HepG2 (cell line): ENCODE measurements around the gene HNRNPM. TPM values are rescaled to one million over a fixed set of nuclear protein-coding genes. Genes with fewer than 3 reads are reported as not detected.

Experiments
- CBX5 ChIP-seq: sonication (generic); formaldehyde crosslinking; IDR thresholded peaks from 2 replicates; pipeline ENCODE4 v1.4.0; 2020; ENCODE audit warnings: missing genetic modification reagents, borderline replicate concordance
- FLYWCH1 ChIP-seq: sonication (generic); formaldehyde crosslinking; IDR thresholded peaks from 2 replicates; pipeline ENCODE4 v1.8.1; 2023; ENCODE audit warnings: mild to moderate bottlenecking, missing genetic modification reagents
- FOSL2 ChIP-seq: sonication (generic); formaldehyde crosslinking; IDR thresholded peaks from 2 replicates; pipeline ENCODE4 v1.4.0; 2020; ENCODE audit warnings: missing genetic modification reagents
- GPBP1L1 ChIP-seq: sonication (generic); formaldehyde crosslinking; IDR thresholded peaks from 2 replicates; pipeline ENCODE4 v1.5.0; 2020; ENCODE audit warnings: mild to moderate bottlenecking, missing genetic modification reagents
- JUN ChIP-seq: sonication (generic); formaldehyde crosslinking; IDR thresholded peaks from 2 replicates; pipeline ENCODE4 v1.4.0; 2020; ENCODE audit warnings: mild to moderate bottlenecking, missing genetic modification reagents
- MED8 ChIP-seq: sonication (generic); formaldehyde crosslinking; IDR thresholded peaks from 2 replicates; pipeline ENCODE4 v1.8.1; 2023; ENCODE audit warnings: mild to moderate bottlenecking, missing genetic modification reagents; ENCODE audit not compliant: insufficient replicate concordance
- PAX8 ChIP-seq: sonication (generic); formaldehyde crosslinking; IDR thresholded peaks from 2 replicates; pipeline ENCODE4 v1.8.0; 2022; ENCODE audit warnings: mild to moderate bottlenecking, missing genetic modification reagents, borderline replicate concordance
- RFX5 ChIP-seq: IDR thresholded peaks from 2 replicates; pipeline ENCODE4 v1.6.1; 2011; ENCODE audit warnings: low read depth, low read length, improper control_type of control experiment
- SCMH1 ChIP-seq: sonication (generic); formaldehyde crosslinking; IDR thresholded peaks from 2 replicates; pipeline ENCODE4 v1.9.0; 2021; ENCODE audit warnings: missing genetic modification reagents, mild to moderate bottlenecking, borderline replicate concordance
- SNRNP70 ChIP-seq: fragments of 200-400 bp; formaldehyde crosslinking; IDR thresholded peaks from 2 replicates; pipeline ENCODE4 v1.6.1; 2017; ENCODE audit warnings: mild to moderate bottlenecking, low read depth, low read length, moderate library complexity
- TFAP4 ChIP-seq: sonication (generic); IDR thresholded peaks from 2 replicates; pipeline ENCODE4 v1.6.1; 2016; ENCODE audit warnings: low read depth, borderline replicate concordance
- ZBTB26 ChIP-seq: IDR thresholded peaks from 2 replicates; pipeline ENCODE4 v1.6.1; 2016; ENCODE audit warnings: missing compliant biosample characterization, missing genetic modification reagents, borderline replicate concordance
- ZBTB7A ChIP-seq: sonication (generic); formaldehyde crosslinking; IDR thresholded peaks from 2 replicates; pipeline ENCODE4 v1.8.0; 2022; ENCODE audit warnings: mild to moderate bottlenecking, missing genetic modification reagents
- ZFP36L2 ChIP-seq: sonication (generic); formaldehyde crosslinking; IDR thresholded peaks from 2 replicates; pipeline ENCODE4 v1.4.0; 2020; ENCODE audit warnings: missing genetic modification reagents
- ZNF362 ChIP-seq: sonication (generic); formaldehyde crosslinking; IDR thresholded peaks from 2 replicates; pipeline ENCODE4 v1.4.0; 2020; ENCODE audit warnings: missing genetic modification reagents, mild to moderate bottlenecking, borderline replicate concordance
- ZNF644 ChIP-seq: IDR thresholded peaks from 2 replicates; pipeline ENCODE4 v1.6.1; 2016; ENCODE audit warnings: low read depth
- ZNF652 ChIP-seq: IDR thresholded peaks from 2 replicates; pipeline ENCODE4 v1.6.1; 2016; ENCODE audit warnings: low read depth, borderline replicate concordance
- ZNF672 ChIP-seq: sonication (generic); formaldehyde crosslinking; IDR thresholded peaks from 2 replicates; pipeline ENCODE4 v1.8.1; 2022; ENCODE audit warnings: missing genetic modification reagents
- polyA plus RNA-seq, 8 experiments: library from polyadenylated mRNA; depleted of rRNA in 3 of 8; stranded (reverse) in 7 of 8; unstranded in 1 of 8; fragments of >200 nt; fragmentation: Illumina TruSeq in 4 of 8; extraction: Trizol in 4 of 8; gene quantifications; 2 replicates each; pipeline versions ENCODE4 v1.2.1 to v1.2.3, GENCODE V29; 2011 to 2016; ENCODE audit warnings: low read depth in 4 of 8, missing spikeins in 1 of 8, mixed read lengths in 1 of 8; ENCODE audit not compliant: insufficient read depth in 1 of 8
- total RNA-seq, 5 experiments: library from RNA; depleted of rRNA; stranded (reverse); fragments of >200 nt; fragmentation: Illumina TruSeq; extraction: Trizol; gene quantifications; 2 replicates each; pipeline ENCODE4 v1.2.3, GENCODE V29; 2016; ENCODE audit warnings: low read depth in 1 of 5
- TF ChIP-seq, protein P1 (sequence below): sonication (generic); formaldehyde crosslinking; IDR thresholded peaks from 2 replicates; pipeline ENCODE4 v1.4.0; 2020; ENCODE audit warnings: missing genetic modification reagents, borderline replicate concordance
- TF ChIP-seq, protein P2 (sequence below): sonication (generic); formaldehyde crosslinking; IDR thresholded peaks from 2 replicates; pipeline ENCODE4 v1.4.0; 2020; ENCODE audit warnings: missing genetic modification reagents

HNRNPM gene
- total and polyA plus RNA-seq, 2 of the 13 experiments (the other 11 are each of a cell fraction or from before 2014, with no cell fraction given): 56.7 to 102 TPM

- no peak for TF ChIP-seq GPBP1L1
- TF ChIP-seq, protein P1, sequence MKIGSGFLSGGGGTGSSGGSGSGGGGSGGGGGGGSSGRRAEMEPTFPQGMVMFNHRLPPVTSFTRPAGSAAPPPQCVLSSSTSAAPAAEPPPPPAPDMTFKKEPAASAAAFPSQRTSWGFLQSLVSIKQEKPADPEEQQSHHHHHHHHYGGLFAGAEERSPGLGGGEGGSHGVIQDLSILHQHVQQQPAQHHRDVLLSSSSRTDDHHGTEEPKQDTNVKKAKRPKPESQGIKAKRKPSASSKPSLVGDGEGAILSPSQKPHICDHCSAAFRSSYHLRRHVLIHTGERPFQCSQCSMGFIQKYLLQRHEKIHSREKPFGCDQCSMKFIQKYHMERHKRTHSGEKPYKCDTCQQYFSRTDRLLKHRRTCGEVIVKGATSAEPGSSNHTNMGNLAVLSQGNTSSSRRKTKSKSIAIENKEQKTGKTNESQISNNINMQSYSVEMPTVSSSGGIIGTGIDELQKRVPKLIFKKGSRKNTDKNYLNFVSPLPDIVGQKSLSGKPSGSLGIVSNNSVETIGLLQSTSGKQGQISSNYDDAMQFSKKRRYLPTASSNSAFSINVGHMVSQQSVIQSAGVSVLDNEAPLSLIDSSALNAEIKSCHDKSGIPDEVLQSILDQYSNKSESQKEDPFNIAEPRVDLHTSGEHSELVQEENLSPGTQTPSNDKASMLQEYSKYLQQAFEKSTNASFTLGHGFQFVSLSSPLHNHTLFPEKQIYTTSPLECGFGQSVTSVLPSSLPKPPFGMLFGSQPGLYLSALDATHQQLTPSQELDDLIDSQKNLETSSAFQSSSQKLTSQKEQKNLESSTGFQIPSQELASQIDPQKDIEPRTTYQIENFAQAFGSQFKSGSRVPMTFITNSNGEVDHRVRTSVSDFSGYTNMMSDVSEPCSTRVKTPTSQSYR (CRISPR knock-in tag): no peak
- TF ChIP-seq FLYWCH1 (CRISPR knock-in tag): no peak
- no peak for TF ChIP-seq TFAP4
- no peak for TF ChIP-seq ZFP36L2 (CRISPR knock-in tag)
- TF ChIP-seq, protein P2, sequence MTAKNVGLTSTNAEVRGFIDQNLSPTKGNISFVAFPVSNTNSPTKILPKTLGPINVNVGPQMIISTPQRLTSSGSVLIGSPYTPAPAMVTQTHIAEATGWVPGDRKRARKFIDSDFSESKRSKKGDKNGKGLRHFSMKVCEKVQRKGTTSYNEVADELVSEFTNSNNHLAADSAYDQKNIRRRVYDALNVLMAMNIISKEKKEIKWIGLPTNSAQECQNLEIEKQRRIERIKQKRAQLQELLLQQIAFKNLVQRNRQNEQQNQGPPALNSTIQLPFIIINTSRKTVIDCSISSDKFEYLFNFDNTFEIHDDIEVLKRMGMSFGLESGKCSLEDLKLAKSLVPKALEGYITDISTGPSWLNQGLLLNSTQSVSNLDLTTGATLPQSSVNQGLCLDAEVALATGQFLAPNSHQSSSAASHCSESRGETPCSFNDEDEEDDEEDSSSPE (CRISPR knock-in tag): no peak
- no peak for TF ChIP-seq ZNF362 (CRISPR knock-in tag)
- no peak for TF ChIP-seq ZNF644 (CRISPR knock-in tag)
- no peak for TF ChIP-seq SCMH1
- TF ChIP-seq JUN (CRISPR knock-in tag): no peak
- TF ChIP-seq ZNF672 (CRISPR knock-in tag): no peak
- TF ChIP-seq ZBTB7A (CRISPR knock-in tag): no peak
- TF ChIP-seq CBX5 (CRISPR knock-in tag): no peak
- TF ChIP-seq ZBTB26 (CRISPR knock-in tag): no peak
- TF ChIP-seq SNRNP70: no peak
- TF ChIP-seq FOSL2: no peak
- no peak for TF ChIP-seq RFX5
- TF ChIP-seq ZNF652: no peak
- no peak for TF ChIP-seq MED8
- no peak for TF ChIP-seq PAX8 (CRISPR knock-in tag)
Observed at GRCh38 chr19:8526345-8527091, 81.7 kb downstream of the HNRNPM start (continued).
